ENCODE data around the gene JARID2.

JARID2 gene

DNA sequence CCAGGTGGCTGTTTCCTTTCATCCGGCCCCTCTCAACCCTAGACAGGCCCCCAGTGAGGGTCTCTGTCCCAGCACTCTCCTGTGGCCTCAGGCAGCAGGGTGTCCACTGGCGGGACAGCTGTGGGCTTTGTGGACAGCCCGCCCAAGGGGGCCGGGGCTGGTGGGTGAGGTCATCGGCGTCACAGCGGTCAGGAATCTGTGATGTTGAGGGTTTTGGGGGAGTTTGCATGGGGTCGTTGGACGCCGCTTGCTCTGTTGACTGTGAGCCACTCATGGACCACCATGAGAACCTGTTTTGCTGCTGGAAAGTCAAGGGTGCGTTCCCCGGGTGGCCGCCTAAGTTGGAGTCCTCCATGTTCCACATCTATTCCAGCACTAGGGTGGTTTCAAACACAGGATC is 270.5 kb downstream of the JARID2 start:
- no peak overlapping the region for H3K4me3 ChIP-seq (ENCODE audit: low read length)
- TF ChIP-seq, protein P1, sequence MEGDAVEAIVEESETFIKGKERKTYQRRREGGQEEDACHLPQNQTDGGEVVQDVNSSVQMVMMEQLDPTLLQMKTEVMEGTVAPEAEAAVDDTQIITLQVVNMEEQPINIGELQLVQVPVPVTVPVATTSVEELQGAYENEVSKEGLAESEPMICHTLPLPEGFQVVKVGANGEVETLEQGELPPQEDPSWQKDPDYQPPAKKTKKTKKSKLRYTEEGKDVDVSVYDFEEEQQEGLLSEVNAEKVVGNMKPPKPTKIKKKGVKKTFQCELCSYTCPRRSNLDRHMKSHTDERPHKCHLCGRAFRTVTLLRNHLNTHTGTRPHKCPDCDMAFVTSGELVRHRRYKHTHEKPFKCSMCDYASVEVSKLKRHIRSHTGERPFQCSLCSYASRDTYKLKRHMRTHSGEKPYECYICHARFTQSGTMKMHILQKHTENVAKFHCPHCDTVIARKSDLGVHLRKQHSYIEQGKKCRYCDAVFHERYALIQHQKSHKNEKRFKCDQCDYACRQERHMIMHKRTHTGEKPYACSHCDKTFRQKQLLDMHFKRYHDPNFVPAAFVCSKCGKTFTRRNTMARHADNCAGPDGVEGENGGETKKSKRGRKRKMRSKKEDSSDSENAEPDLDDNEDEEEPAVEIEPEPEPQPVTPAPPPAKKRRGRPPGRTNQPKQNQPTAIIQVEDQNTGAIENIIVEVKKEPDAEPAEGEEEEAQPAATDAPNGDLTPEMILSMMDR (conservative IDR thresholded peaks at IDR 0.05; ENCODE audit: low read depth, low read length), result no peak
- DNase-seq (ENCODE audit: low read depth), result no peak

DNA sequence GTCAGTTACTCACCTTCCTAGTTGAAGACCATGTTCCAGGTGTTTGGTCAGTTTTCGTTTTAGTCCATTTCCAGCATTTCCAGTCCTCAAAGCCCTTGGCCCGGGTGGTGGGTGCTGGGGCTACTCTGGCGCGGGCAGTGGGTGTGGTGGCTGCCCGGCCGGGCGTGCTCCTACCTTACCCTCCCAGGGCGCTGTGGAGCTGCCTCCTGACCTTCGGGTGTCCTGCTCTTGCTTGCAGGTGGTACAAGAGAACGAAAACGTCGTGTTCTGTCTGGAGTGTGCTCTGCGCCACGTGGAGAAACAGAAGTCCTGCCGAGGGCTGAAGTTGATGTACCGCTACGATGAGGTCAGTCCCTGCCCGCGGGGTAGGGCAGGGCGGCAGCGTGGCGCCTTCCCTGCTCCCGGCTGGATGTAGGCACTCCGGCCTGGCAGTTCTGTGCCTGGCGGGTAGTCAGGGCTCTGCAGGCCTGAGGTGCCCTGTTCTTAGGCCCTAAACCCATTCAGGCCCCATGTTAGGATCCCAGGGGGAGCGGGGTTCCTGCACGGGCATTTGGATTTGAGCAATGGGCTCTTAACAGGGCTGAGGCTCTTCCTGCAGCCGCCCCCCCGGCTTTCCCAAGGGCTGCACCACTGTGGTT is 271.2 kb downstream of the JARID2 start:
- TF ChIP-seq, protein P1 (conservative IDR thresholded peaks at IDR 0.05; ENCODE audit: low read depth, low read length), result no peak
- no peak for DNase-seq (ENCODE audit: low read depth)
- no peak overlapping the region for H3K4me3 ChIP-seq (ENCODE audit: low read length)

DNA sequence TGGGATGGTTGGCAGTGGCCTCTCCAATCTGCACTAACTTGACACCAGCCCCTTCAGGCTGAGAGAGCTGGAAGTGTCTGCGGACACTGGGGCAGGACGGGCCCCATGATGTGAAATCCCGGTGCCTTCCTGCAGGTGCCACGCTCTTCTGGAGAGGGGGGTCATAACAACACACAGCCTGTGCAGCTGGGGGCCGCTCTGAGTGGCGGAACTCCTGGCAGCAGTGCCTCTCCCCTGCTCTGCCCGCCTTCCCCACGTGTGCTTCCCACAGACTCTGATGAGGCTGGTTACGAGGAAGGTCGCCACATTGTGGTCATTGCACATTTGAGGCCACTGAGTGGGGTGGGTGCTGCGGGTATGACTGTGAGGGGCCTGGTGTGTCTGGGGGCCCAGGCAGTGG is 271.7 kb downstream of the JARID2 start:
- DNase-seq (ENCODE audit: low read depth), result no peak
- TF ChIP-seq, protein P1 (conservative IDR thresholded peaks at IDR 0.05; ENCODE audit: low read depth, low read length), result no peak
- H3K4me3 ChIP-seq (ENCODE audit: low read length), result no peak overlapping the region

DNA sequence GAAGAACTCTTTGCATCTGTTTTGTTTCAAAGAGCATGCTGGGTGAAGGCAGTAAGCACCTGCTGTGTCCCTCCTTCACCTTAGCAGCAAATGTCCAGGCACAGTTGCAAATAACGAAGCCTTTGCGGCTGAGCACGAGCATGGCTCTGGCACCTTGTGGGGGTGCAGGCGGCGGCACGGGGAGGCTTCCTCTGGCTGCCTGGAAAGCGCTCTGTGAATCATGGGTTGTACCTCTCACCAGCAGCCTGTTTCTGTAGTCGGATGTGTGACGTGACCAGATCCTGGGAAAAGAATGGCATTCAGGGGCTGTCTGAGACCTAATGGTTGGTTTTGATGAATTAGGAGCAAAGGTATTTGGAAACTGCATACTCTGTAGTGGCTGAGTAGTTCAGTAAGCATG is 272.2 kb downstream of the JARID2 start:
- TF ChIP-seq, protein P1 (conservative IDR thresholded peaks at IDR 0.05; ENCODE audit: low read depth, low read length), result no peak
- H3K4me3 ChIP-seq (ENCODE audit: low read length), result no peak overlapping the region
- no peak for DNase-seq (ENCODE audit: low read depth)

- no peak for DNase-seq (ENCODE audit: low read depth)
- no peak overlapping the region for H3K4me3 ChIP-seq (ENCODE audit: low read length)
- TF ChIP-seq, protein P1 (conservative IDR thresholded peaks at IDR 0.05; ENCODE audit: low read depth, low read length), result no peak
Observed at GRCh38 chr6:15518878-15519277, 273.0 kb downstream of the JARID2 start.

DNA sequence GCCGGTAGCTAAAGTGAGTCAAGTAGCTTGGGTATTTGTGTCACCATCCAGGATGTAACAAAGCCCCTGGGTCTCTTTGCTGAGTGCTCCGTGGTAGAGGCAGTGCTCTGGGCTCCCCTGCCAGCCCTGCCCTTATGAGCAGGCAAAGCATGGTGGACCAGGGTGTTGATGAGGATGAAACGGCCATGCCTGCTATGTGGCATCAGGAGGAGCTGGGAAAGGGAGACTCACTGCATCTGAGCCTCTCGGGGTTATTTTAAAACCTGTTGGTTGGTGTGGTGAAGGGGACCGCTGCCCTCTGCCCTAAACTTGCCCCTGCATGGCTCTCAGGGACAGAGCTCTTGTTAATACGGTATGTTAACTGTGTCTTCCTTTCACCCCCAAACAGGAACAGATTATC is 273.8 kb downstream of the JARID2 start:
- H3K4me3 ChIP-seq (ENCODE audit: low read length), result no peak overlapping the region
- no peak for DNase-seq (ENCODE audit: low read depth)
- TF ChIP-seq, protein P1 (conservative IDR thresholded peaks at IDR 0.05; ENCODE audit: low read depth, low read length), result no peak

DNA sequence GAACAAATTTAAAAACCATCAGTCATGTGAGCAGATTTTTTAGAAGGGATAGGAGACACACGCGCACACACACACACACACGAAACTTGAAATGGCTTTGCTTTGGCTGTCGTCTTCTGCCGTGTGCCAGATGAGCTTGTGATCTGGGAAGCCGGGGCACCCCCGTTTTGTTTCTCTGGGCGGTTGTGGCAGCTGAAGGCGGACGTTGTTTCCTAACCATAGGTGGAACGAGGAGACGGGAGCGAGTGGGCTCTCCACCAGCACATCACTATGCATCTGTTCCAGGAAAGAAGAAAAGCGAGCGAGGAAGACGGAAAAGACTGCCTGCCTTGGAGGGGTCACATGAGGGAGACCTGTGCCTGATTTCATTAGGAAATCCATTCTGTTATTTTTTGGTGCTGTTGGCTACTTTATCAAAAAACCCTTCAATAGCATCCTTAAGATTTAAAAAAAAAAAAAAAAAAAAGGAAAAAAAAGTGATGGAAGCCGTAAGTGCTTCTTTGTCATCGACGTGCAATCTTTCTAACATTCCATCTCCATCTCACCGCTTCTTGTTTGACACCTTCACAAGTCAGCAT is 274.8 kb downstream of the JARID2 start:
- no peak overlapping the region for H3K4me3 ChIP-seq (ENCODE audit: low read length)
- DNase-seq (ENCODE audit: low read depth), result no peak
- TF ChIP-seq, protein P1 (conservative IDR thresholded peaks at IDR 0.05; ENCODE audit: low read depth, low read length), result no peak
